Measurements from ENCODE around the gene MBNL2. TPM values are rescaled to one million over a fixed set of nuclear protein-coding genes. Genes with fewer than 3 reads are reported as not detected.

The MBNL2 gene
- total RNA-seq, 1 experiment from 2014 or later = 0.17 TPM

- Mint-ChIP-seq H3K27me3 (ENCODE audit: low read depth) (peaks cover 33% of the 10 kb centered on the region), H3K9me3 (no peaks in the 10 kb centered on the region), H3K36me3 (ENCODE audit: insufficient read depth in 1 of 3, low read depth in 3 of 3) (no peaks in the 10 kb centered on the region), H3K4me1 (peaks cover 35 to 37% of the 10 kb centered on the region in 2 experiments), H3K4me3 (no peak overlapping the region), H3K27ac (no peak overlapping the region)
- no peaks in the 10 kb centered on the region for H4K20me1 ChIP-seq (ENCODE audit: control insufficient read depth, insufficient read depth, insufficient read length)
- H3K23me2 ChIP-seq (ENCODE audit: insufficient read length, low read depth, low read length, poor library complexity, severe bottlenecking) = no peaks in the 10 kb centered on the region
- no peak overlapping the region for H3K4me2 ChIP-seq (ENCODE audit: insufficient read depth, insufficient read length, low read length)
- H2AK5ac ChIP-seq (ENCODE audit: insufficient read length, low read length) = no peak overlapping the region
- no peak overlapping the region for H2BK120ac ChIP-seq (ENCODE audit: low read depth, low read length, poor library complexity, severe bottlenecking)
- no peak overlapping the region for H4K91ac ChIP-seq (ENCODE audit: insufficient read length, low read depth, low read length)
- no peak for DNase-seq
- H2BK15ac ChIP-seq (ENCODE audit: low read depth, low read length) = no peak overlapping the region
- no peak overlapping the region for H3K14ac ChIP-seq (ENCODE audit: insufficient read depth, low read length)
- no peak overlapping the region for H3K27ac ChIP-seq (ENCODE audit: insufficient read length, low read depth, low read length)
- H3K4me1 ChIP-seq (ENCODE audit: insufficient read depth, low read length) = peaks cover 15% of the 10 kb centered on the region
- no peak overlapping the region for H3K56ac ChIP-seq (ENCODE audit: insufficient read length, low read depth, low read length)
- no peak overlapping the region for H3K18ac ChIP-seq (ENCODE audit: insufficient read length, low read depth, low read length)
- H3K79me1 ChIP-seq (ENCODE audit: insufficient read depth, low read depth, low read length, poor library complexity, severe bottlenecking) = no peaks in the 10 kb centered on the region
- no peak overlapping the region for H4K8ac ChIP-seq (replicated peaks; ENCODE audit: insufficient read length, low read depth, low read length)
- TF ChIP-seq CTCF (conservative IDR thresholded peaks at IDR 0.05) = no peak
- no peak overlapping the region for H2AFZ ChIP-seq (ENCODE audit: low read length)
- no CpG with 5 or more reads among the region's 6 CpGs for WGBS (ENCODE audit: extremely low coverage, insufficient read length, low lambda C conversion rate)
- no peak overlapping the region for H2BK20ac ChIP-seq (ENCODE audit: low read depth, low read length, poor library complexity, severe bottlenecking)
- H3K9ac ChIP-seq (ENCODE audit: extremely low read depth, insufficient read length, low read length) = no peak overlapping the region
- H3K4ac ChIP-seq (ENCODE audit: low read depth, low read length) = no peak overlapping the region
- H3K9me3 ChIP-seq (ENCODE audit: control insufficient read depth, low read depth, low read length) = no peaks in the 10 kb centered on the region
- no peaks in the 10 kb centered on the region for H3K27me3 ChIP-seq (ENCODE audit: insufficient read depth, low read length)
- H2BK5ac ChIP-seq (ENCODE audit: insufficient read length, low read length) = no peak overlapping the region
- H3K23ac ChIP-seq (ENCODE audit: insufficient read length, low read depth, low read length) = no peak overlapping the region
- no peak overlapping the region for H4K5ac ChIP-seq (ENCODE audit: insufficient read length, low read depth, low read length)
- no peak overlapping the region for H3T11ph ChIP-seq (ENCODE audit: low read length)
- H3K79me2 ChIP-seq (ENCODE audit: insufficient read depth, low read length) = no peaks in the 10 kb centered on the region
- H2BK12ac ChIP-seq (ENCODE audit: insufficient read length, low read depth, low read length) = no peak overlapping the region
Observed at GRCh38 chr13:97259410-97259797, 37.3 kb downstream of the MBNL2 start.

Data from H9 (cell line).